DND-41 (cell line): ENCODE measurements around the gene LOXL3.

Source experiments
- CTCF ChIP-seq: IDR thresholded peaks from 2 replicates; pipeline ENCODE4 v1.5.1; 2012; ENCODE audit warnings: borderline replicate concordance, low read length, moderate library complexity, mild to moderate bottlenecking; ENCODE audit not compliant: poor library complexity, severe bottlenecking; ENCODE audit errors: extremely low read depth
- EZH2 ChIP-seq: IDR thresholded peaks from 3 replicates; pipeline ENCODE4 v1.6.1; 2012; ENCODE audit warnings: borderline replicate concordance, low read depth, mild to moderate bottlenecking, moderate library complexity, low read length, inconsistent platforms; ENCODE audit not compliant: severe bottlenecking

GRCh38 chr2:74526649-74527230 is 27.0 kb downstream of the LOXL3 start:
- TF ChIP-seq CTCF: no peak
- TF ChIP-seq EZH2: no peak
